Urinary bladder (tissue), 4 donors: Measurements from ENCODE around the gene USP6NL. TPM values are rescaled to one million over a fixed set of nuclear protein-coding genes. Genes with fewer than 3 reads are reported as not detected.
"Not testable (repeated sequence)": the region's sequence is repeated elsewhere in the genome, so short reads cannot be mapped to it uniquely, and the experiment has no call there.

Source experiments
- DNase-seq: peaks from one replicate; pipeline ENCODE4 v3.0.0-alpha.2; 2015; ENCODE audit errors: extremely low spot score
- H3K27ac ChIP-seq: one replicate; pipeline ENCODE4 v1.5.1; 2013; ENCODE audit warnings: low read depth, mild to moderate bottlenecking, moderate library complexity
- H3K36me3 ChIP-seq: one replicate; pipeline ENCODE4 v1.6.1; 2013; ENCODE audit warnings: mild to moderate bottlenecking, moderate library complexity; ENCODE audit not compliant: insufficient read depth
- H3K4me1 ChIP-seq: one replicate; pipeline ENCODE4 v1.6.1; 2013; ENCODE audit warnings: mild to moderate bottlenecking, moderate library complexity; ENCODE audit not compliant: insufficient read depth
- H3K4me3 ChIP-seq: one replicate; pipeline ENCODE4 v1.5.1; 2013; ENCODE audit warnings: low read depth, low read length
- WGBS: extraction: QIAGEN DNeasy Blood & Tissue Kit; methylation state at CpG from one replicate; pipeline ENCODE4 v1.1.7; 2013; 5-methylcytosine and 5-hydroxymethylcytosine counted together
- polyA plus RNA-seq: library from polyadenylated mRNA; stranded (reverse); fragments of 200-250 nt; gene quantifications from one replicate; pipeline ENCODE4 v1.2.3, GENCODE V29; 2013
- total RNA-seq: library from RNA; depleted of rRNA; stranded (reverse); fragments of >200 nt; gene quantifications from one replicate; pipeline ENCODE4 v1.2.3, GENCODE V29; 2014
- donor health status: healthy with polysubstance abuse.
- donor health status: healthy.

USP6NL gene
- total and polyA plus RNA-seq, 2 donors, result 8.5 to 21.7 TPM

DNA sequence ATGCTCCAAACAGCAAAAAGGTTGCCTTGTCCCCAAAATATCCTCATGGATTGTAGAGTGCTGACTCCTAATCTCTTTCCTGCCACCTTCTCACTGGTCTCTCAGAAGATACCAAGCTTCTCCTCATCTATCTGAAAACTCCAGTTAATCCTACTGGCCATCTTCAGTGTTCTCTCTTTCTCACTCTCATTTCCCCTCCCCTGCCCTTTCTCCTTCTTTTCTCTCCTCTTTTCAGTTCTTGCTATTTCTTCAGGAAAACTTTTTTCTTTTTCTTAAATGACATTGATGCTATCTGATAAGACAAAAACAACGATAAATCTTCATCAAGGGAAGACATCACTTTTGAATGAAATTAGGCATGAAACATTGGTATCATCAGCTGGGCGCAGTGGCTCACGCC lies 109.8 kb downstream of the USP6NL start:
- no peaks in the 10 kb centered on the region for H3K36me3 ChIP-seq
- no peak overlapping the region for H3K27ac ChIP-seq
- DNase-seq, result no peak
- no peak overlapping the region for H3K4me3 ChIP-seq
- 82% methylated on average over 3 of the region's 3 CpGs for WGBS
- H3K4me1 ChIP-seq, result no peaks in the 10 kb centered on the region

- Histone ChIP-seq H3K27ac (no peak overlapping the region), H3K36me3 (no peaks in the 10 kb centered on the region), H3K4me3 (no peak overlapping the region), H3K4me1 (no peaks in the 10 kb centered on the region)
- WGBS, result 93% methylated on average over 4 of the region's 4 CpGs
- DNase-seq, result no peak
Measured at GRCh38 chr10:11499425-11500071, 111.9 kb downstream of the USP6NL start.

- no peak overlapping the region for H3K4me3 ChIP-seq
- DNase-seq, result no peak
- no peaks in the 10 kb centered on the region for H3K4me1 ChIP-seq
- H3K27ac ChIP-seq, result no peak overlapping the region
- H3K36me3 ChIP-seq, result no peaks in the 10 kb centered on the region
- WGBS, result 97% methylated on average over 2 of the region's 2 CpGs
Measured at GRCh38 chr10:11498399-11498798, 113.1 kb downstream of the USP6NL start.

- not testable (repeated sequence) for H3K4me3 ChIP-seq, H3K4me1 ChIP-seq, DNase-seq, H3K36me3 ChIP-seq, H3K27ac ChIP-seq
- WGBS, result 70% methylated on average over 12 of the region's 13 CpGs
Measured at GRCh38 chr10:11494923-11495322, 116.5 kb downstream of the USP6NL start.

DNA sequence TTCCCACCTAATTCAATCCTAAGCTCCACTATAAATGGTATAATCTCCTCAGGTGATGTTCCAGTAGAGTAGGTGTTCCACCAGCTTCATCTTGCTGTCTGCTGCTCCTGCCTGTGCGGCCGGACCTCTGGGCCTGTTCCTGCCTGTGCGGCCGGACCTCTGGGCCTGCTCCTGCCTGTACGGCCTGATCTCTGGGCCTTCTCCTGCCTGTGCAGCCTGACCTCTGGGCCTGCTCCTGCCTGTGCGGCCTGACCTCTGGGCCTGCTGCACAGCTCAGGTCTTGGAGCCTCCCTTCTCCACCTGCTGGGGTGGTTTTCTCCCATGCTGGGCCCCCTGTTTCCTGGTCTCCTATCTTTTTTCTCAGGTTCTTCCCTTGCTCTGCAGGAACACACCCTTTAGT lies 117.8 kb downstream of the USP6NL start:
- H3K4me1 ChIP-seq, result no peaks in the 10 kb centered on the region
- WGBS, result 97% methylated on average over 6 of the region's 6 CpGs
- H3K36me3 ChIP-seq, result no peaks in the 10 kb centered on the region
- no peak overlapping the region for H3K4me3 ChIP-seq
- no peak for DNase-seq
- H3K27ac ChIP-seq, result no peak overlapping the region

GRCh38 chr10:11491087-11491486 lies 120.4 kb downstream of the USP6NL start:
- no peak for DNase-seq
- no peaks in the 10 kb centered on the region for H3K4me1 ChIP-seq
- H3K27ac ChIP-seq, result no peak overlapping the region
- H3K4me3 ChIP-seq, result no peak overlapping the region
- WGBS, result 89% methylated on average over 2 of the region's 2 CpGs
- H3K36me3 ChIP-seq, result no peaks in the 10 kb centered on the region

DNA sequence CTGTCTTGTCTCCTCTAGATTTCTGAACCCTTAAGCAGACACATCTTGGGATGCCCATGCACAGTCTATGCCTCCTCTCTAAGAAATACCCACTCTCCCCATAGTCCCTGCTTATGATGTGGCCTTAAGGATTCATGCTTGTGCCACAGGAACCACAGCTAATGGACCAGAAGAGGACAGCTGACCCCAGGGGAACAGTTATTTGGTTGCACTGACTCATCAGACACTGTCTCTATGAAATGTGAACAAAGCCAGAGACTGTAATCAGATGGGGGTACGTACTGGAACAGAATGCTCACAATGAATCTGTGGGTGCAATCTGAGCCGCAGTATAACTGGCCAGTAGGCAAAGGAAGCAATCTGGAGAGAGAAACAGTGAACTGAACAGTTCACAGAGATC lies 121.9 kb downstream of the USP6NL start:
- H3K36me3 ChIP-seq, result no peaks in the 10 kb centered on the region
- 92% methylated on average over 2 of the region's 2 CpGs for WGBS

DNA sequence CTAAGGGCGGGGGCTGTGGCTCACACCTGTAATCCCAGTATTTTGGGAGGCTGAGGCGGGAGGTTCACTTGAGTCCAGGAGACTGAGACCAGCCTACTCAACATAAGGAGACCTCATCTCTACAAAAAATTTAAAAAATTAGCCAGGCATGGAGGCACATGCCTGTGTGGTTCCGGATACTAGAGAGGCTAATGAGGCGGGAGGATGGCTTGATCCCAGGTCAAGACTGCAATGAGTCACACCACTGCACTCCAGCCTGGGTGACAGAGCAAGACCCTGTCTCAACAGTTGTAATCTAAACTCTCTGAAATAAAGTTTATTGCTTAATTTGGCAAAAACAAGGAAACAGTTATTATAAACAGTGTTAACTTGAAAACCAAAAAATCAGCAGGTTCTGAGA lies 123.3 kb downstream of the USP6NL start:
- no peaks in the 10 kb centered on the region for H3K36me3 ChIP-seq
- no peak for DNase-seq
- H3K4me3 ChIP-seq, result no peak overlapping the region
- 90% methylated on average over 4 of the region's 4 CpGs for WGBS
- no peaks in the 10 kb centered on the region for H3K4me1 ChIP-seq
- no peak overlapping the region for H3K27ac ChIP-seq

More for the DNA sequence above, 121.9 kb downstream of the USP6NL start:
- Histone ChIP-seq H3K27ac (no peak overlapping the region), H3K4me3 (no peak overlapping the region), H3K4me1 (no peaks in the 10 kb centered on the region)
- DNase-seq, result no peak

- 83% methylated on average over 6 of the region's 6 CpGs for WGBS
- H3K36me3 ChIP-seq, result peaks cover 2% of the 10 kb centered on the region
- H3K27ac ChIP-seq, result no peak overlapping the region
- H3K4me3 ChIP-seq, result no peak overlapping the region
- no peaks in the 10 kb centered on the region for H3K4me1 ChIP-seq
- DNase-seq, result no peak
Measured at GRCh38 chr10:11483201-11484148, 128.0 kb downstream of the USP6NL start.

DNA sequence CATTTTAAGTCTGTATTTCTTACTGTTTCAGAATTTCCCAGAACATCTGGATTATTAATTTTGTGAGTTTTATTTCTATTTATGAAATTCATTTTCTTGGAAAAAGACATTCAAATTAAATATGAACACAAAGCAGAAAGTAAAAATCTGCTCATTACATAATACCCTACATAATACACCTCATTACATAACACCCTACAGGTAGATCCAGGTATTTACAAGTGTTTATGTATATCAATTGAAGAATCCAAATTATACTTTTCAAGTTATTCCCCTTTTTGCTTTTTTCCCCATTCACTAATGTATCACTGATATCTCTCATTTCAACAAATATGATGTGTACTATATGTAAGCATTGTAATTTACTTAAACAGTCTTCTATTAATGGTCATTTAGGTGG lies 129.1 kb downstream of the USP6NL start:
- Histone ChIP-seq H3K4me1 (no peaks in the 10 kb centered on the region), H3K4me3 (no peak overlapping the region)
- no peak for DNase-seq

DNA sequence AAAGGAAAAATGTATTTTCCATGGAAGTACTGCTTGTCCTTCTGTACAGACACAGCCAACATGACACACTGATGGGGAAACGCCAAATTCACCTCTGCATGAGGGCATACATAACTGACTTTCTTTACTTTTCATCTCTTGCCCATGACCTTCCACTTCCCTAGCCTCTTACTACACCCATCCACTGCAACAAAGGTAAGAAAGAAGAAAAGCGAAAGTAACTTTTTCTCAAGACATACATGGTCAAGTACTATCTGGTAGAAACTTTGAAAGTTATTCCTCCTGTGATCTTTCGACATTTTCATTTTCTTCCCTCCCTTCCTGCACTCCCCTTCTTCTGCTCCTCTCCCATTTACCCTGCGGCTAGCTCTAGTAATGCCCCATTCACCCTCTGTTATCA lies 130.8 kb downstream of the USP6NL start:
- DNase-seq, result no peak
- H3K36me3 ChIP-seq, result peaks cover 2% of the 10 kb centered on the region
- no peak overlapping the region for H3K4me3 ChIP-seq
- H3K4me1 ChIP-seq, result no peaks in the 10 kb centered on the region
- WGBS, result 96% methylated on average over 4 of the region's 4 CpGs
- H3K27ac ChIP-seq, result no peak overlapping the region

More for the DNA sequence above, 129.1 kb downstream of the USP6NL start:
- Histone ChIP-seq H3K36me3 (peaks cover 2% of the 10 kb centered on the region), H3K27ac (no peak overlapping the region)

DNA sequence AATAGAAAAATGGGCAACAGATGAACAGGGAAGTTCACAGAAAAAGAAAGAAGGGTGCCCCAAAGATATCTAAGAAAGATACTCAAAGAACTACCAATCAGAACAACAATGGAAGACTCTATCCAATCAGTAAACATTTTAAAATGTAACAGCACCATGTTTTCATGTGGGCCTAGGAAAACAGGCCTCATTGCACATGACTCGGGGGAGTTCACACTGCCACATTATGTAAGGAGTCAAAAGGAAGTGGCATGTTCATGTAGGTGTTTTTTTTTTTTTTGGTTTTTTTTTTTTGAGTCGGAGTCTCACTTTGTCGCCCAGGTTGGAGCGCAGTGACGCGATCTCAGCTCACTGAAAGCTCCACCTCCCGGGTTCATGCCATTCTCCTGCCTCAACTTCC lies 132.2 kb downstream of the USP6NL start:
- 94% methylated on average over 7 of the region's 7 CpGs for WGBS
- no peak for DNase-seq
- Histone ChIP-seq H3K27ac (no peak overlapping the region), H3K36me3 (peaks cover 2% of the 10 kb centered on the region), H3K4me1 (no peaks in the 10 kb centered on the region), H3K4me3 (no peak overlapping the region)

GRCh38 chr10:11478807-11479206 lies 132.6 kb downstream of the USP6NL start:
- Histone ChIP-seq H3K27ac (no peak overlapping the region), H3K4me1 (no peaks in the 10 kb centered on the region), H3K36me3 (peaks cover 2% of the 10 kb centered on the region), H3K4me3 (no peak overlapping the region)
- no peak for DNase-seq
- 92% methylated on average over 1 of the region's 1 CpG for WGBS

DNA sequence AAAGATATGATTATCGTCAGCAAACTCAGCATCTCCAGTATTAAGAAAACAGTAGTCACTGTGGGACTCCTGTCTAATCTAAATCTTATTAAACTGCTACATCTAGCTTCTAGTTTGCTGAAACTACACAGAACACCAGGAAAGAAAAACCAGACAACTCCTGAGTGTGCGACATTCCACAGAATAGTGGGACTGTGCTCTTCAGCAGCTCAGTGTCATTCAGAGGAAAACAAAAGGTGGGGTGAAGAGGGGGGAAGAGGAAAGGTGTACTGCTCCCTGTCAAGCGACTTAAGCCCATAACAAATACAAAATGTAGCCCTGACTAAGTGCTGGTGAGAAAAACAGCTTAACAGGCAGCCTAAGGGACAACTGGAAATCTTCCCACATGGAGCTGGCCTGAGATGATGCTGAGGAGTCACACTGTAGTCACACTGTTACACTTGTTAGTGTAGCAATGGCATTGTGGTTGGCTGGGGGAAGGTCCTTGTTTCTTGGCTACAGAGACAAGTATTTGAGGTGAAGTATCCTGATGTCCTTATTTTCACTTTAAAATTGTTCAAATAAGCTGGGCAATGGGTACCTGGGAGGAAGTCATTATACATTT lies 135.5 kb downstream of the USP6NL start:
- WGBS, result 92% methylated on average over 3 of the region's 3 CpGs
- no peak for DNase-seq
- Histone ChIP-seq H3K27ac (no peak overlapping the region), H3K4me3 (no peak overlapping the region), H3K4me1 (no peaks in the 10 kb centered on the region), H3K36me3 (no peaks in the 10 kb centered on the region)
